Measurements from ENCODE around the gene C3orf18. TPM values are rescaled to one million over a fixed set of nuclear protein-coding genes. Genes with fewer than 3 reads are reported as not detected.
A peak's percentile ranks its signal among the peaks of the same experiment; 100 is the strongest.

The C3orf18 gene
- total RNA-seq, 1 experiment from 2014 or later, result 10.1 TPM

DNA sequence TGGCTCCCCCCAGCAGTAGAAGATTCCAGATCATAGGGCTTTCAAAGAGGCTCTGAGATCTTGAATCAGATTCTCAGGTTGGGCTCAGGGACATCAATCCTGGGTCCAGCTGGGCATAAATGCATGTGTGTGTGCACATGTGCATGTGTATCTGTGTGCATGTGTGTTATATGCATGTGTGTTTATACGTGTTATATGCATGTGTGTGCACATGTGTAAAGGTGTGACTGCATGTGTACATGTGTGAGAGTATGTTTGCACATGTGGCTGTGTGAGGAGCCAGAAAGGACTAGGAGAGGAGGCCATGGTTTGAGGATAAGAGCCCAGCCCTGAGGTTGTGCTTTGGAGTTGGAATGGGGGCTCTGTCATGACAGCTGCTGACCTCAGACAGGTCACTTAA is 47.6 kb upstream of the C3orf18 start (continued):
- TF ChIP-seq CEBPB (IDR thresholded peaks at IDR 0.05; ENCODE audit: low read depth), result no peak
- TF ChIP-seq, protein P1, sequence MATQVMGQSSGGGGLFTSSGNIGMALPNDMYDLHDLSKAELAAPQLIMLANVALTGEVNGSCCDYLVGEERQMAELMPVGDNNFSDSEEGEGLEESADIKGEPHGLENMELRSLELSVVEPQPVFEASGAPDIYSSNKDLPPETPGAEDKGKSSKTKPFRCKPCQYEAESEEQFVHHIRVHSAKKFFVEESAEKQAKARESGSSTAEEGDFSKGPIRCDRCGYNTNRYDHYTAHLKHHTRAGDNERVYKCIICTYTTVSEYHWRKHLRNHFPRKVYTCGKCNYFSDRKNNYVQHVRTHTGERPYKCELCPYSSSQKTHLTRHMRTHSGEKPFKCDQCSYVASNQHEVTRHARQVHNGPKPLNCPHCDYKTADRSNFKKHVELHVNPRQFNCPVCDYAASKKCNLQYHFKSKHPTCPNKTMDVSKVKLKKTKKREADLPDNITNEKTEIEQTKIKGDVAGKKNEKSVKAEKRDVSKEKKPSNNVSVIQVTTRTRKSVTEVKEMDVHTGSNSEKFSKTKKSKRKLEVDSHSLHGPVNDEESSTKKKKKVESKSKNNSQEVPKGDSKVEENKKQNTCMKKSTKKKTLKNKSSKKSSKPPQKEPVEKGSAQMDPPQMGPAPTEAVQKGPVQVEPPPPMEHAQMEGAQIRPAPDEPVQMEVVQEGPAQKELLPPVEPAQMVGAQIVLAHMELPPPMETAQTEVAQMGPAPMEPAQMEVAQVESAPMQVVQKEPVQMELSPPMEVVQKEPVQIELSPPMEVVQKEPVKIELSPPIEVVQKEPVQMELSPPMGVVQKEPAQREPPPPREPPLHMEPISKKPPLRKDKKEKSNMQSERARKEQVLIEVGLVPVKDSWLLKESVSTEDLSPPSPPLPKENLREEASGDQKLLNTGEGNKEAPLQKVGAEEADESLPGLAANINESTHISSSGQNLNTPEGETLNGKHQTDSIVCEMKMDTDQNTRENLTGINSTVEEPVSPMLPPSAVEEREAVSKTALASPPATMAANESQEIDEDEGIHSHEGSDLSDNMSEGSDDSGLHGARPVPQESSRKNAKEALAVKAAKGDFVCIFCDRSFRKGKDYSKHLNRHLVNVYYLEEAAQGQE (IDR thresholded peaks at IDR 0.05; ENCODE audit: low read depth), result no peak

DNA sequence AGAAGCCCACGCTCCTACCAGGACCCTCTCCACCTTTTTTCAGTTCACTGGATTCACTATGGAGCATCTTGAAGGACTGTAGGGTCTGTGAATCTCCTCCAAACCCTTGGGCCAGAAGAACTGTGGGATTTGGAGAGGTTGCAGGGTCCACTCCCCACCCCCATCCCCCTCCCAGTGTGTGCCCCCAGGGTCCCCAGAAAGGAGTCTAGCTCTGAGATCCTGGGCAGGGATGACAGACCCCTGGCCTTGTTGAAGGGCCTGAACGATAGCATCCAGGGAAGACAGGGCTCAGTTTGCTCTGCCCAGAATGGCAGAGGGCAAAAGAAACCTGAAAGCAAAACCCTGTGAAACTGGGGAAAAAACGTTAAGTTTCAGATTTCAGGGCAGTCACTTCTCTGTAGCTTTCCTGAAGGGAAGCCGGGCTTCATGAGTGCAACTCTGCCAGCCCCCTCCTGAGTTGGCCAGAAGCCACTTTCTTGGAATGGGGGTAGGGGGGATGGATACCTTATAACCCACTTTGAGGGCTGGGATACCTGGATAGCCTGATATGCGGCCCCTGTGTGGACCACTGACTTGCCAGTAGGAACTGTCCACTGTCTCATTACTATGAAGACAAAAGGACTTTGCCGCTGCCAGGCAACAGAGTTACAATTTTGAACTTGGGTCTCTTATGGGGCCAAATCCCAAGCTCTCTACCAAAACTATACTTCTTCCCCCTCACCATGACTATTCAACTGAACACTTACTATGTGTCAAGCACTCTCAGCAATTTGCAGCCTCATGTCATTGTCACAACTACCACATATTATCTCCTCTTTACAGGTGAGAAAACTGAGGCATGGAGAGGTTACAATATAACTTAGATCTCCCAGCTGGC is 45.7 kb upstream of the C3orf18 start:
- Histone ChIP-seq H3K9me2 (ENCODE audit: insufficient read depth) (no peaks in the 10 kb centered on the region), H3K9me3 (ENCODE audit: control insufficient read depth in 1 of 2, insufficient read depth in 1 of 2, low read depth in 1 of 2, low read length in 2 of 2) (no peaks in the 10 kb centered on the region), H3K79me2 (ENCODE audit: insufficient read depth, low read length) (peaks cover 11% of the 10 kb centered on the region), H3K9ac (ENCODE audit: low read length) (no peak overlapping the region), H4K20me1 (ENCODE audit: insufficient read depth) (no peaks in the 10 kb centered on the region), H3K27ac (ENCODE audit: low read depth, low read length) (no peak overlapping the region), H3K27me3 (ENCODE audit: insufficient read depth, low read length) (no peaks in the 10 kb centered on the region), H3K36me3 (ENCODE audit: control insufficient read depth in 1 of 2, insufficient read depth in 2 of 2, low read length in 2 of 2) (no peaks in the 10 kb centered on the region), H3K4me1 (ENCODE audit: control insufficient read depth in 1 of 2, insufficient read depth in 2 of 2, low read length in 2 of 2) (peaks cover 14 to 44% of the 10 kb centered on the region in 2 experiments), H3K4me3 (replicated peaks in 1 of 2; ENCODE audit: low read depth in 1 of 2, low read length in 2 of 2) (no peak overlapping the region), H2AFZ (ENCODE audit: low read depth, low read length, poor library complexity, severe bottlenecking) (no peak overlapping the region), H3K4me2 (ENCODE audit: low read length) (peak overlapping the region; percentile 93; the same call in 1 of the 2 replicates)
- no peak for TF ChIP-seq SP1 (IDR thresholded peaks at IDR 0.05; ENCODE audit: low read depth)
- TF ChIP-seq CEBPB (IDR thresholded peaks at IDR 0.05; ENCODE audit: low read depth), result no peak
- TF ChIP-seq, protein P1 (IDR thresholded peaks at IDR 0.05; ENCODE audit: low read depth), result no peak
- TF ChIP-seq, protein P2, sequence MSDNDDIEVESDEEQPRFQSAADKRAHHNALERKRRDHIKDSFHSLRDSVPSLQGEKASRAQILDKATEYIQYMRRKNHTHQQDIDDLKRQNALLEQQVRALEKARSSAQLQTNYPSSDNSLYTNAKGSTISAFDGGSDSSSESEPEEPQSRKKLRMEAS (IDR thresholded peaks at IDR 0.05), result no peak
- no peak for TF ChIP-seq SIN3A (IDR thresholded peaks at IDR 0.05; ENCODE audit: low read depth)
- no peak for TF ChIP-seq EZH2 (IDR thresholded peaks at IDR 0.05)
- TF ChIP-seq, protein P3, sequence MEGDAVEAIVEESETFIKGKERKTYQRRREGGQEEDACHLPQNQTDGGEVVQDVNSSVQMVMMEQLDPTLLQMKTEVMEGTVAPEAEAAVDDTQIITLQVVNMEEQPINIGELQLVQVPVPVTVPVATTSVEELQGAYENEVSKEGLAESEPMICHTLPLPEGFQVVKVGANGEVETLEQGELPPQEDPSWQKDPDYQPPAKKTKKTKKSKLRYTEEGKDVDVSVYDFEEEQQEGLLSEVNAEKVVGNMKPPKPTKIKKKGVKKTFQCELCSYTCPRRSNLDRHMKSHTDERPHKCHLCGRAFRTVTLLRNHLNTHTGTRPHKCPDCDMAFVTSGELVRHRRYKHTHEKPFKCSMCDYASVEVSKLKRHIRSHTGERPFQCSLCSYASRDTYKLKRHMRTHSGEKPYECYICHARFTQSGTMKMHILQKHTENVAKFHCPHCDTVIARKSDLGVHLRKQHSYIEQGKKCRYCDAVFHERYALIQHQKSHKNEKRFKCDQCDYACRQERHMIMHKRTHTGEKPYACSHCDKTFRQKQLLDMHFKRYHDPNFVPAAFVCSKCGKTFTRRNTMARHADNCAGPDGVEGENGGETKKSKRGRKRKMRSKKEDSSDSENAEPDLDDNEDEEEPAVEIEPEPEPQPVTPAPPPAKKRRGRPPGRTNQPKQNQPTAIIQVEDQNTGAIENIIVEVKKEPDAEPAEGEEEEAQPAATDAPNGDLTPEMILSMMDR (IDR thresholded peaks at IDR 0.05 in 2 of 3, conservative IDR thresholded peaks at IDR 0.05 in 1 of 3; ENCODE audit: borderline replicate concordance in 1 of 3, insufficient read depth in 1 of 3, low read depth in 2 of 3, low read length in 2 of 3), result no peak
- TF ChIP-seq EZH2phosphoT487 (IDR thresholded peaks at IDR 0.05; ENCODE audit: borderline replicate concordance), result no peak
- no peak for TF ChIP-seq CBX3 (IDR thresholded peaks at IDR 0.05; ENCODE audit: low read depth)
- no peak for TF ChIP-seq SRF (IDR thresholded peaks at IDR 0.05; ENCODE audit: low read depth)
- TF ChIP-seq ZFX (IDR thresholded peaks at IDR 0.05), result no peak
- no peak for TF ChIP-seq YY1 (IDR thresholded peaks at IDR 0.05; ENCODE audit: extremely low read depth, insufficient replicate concordance, low read depth, low read length)
- ATAC-seq (no peak), DNase-seq (ENCODE audit: low read depth, low spot score) (no peak)
- BruUV-seq (replicated peaks), result no TSS peak
- ChIA-PET RAD21 (ENCODE audit: low non-redundant PET in 1 of 2, low total read pairs in 2 of 2, uncharacterized antibody in 2 of 2, unreplicated experiment in 2 of 2) (interaction anchor here (0.8 to 1.5 kb wide), 3 partner anchors 12 to 276 kb away, joined by 3 to 4 read pairs (median 3); partner anchors contain the start of gene HEMK1 (in 1 of the 2)), CTCF (interaction anchor here (0.9 to 1.5 kb wide), 4 partner anchors 40 to 419 kb away, joined by 3 to 4 read pairs (median 4); partner anchors contain the start of gene HEMK1), POLR2A (interaction anchor here (1.7 kb wide), 1 partner anchor 44 kb away, joined by 19 read pairs; the partner anchor contains the start of gene HEMK1)
- intact Hi-C loops (cut with micrococcal nuclease), result loop anchor here (5.0 kb wide), 1 partner anchor 266 kb away; the partner anchor contains the start of gene ZMYND10
